HG03354 (cell line): ENCODE results near the gene LDLRAP1.
"Not testable (repeated sequence)": the region's sequence is repeated elsewhere in the genome, so short reads cannot be mapped to it uniquely, and the experiment has no call there.

ENCODE experiments used
- ATAC-seq: cut with Tn5 transposase; IDR thresholded peaks from one replicate; pipeline ENCODE4 v1.9.1; 2021; ENCODE audit warnings: mild to moderate bottlenecking; ENCODE audit not compliant: unreplicated experiment, poor library complexity, severe bottlenecking

The LDLRAP1 gene

GRCh38 chr1:25543425-25544242 is at the start of gene LDLRAP1:
LDLRAP1 (plus strand) TSS chr1:25543606; CDS start chr1:25543699, 93 bp downstream.
- peak; percentile 84 for ATAC-seq

GRCh38 chr1:25494952-25495351 is 48.5 kb upstream of the LDLRAP1 start:
- ATAC-seq, result no peak

GRCh38 chr1:25500694-25501093 is 42.7 kb upstream of the LDLRAP1 start:
- ATAC-seq, result no peak

- ATAC-seq, result no peak
Measured at GRCh38 chr1:25501235-25502058, 42.0 kb upstream of the LDLRAP1 start.

- no peak for ATAC-seq
Measured at GRCh38 chr1:25502957-25503356, 40.4 kb upstream of the LDLRAP1 start.

- no peak for ATAC-seq
Measured at GRCh38 chr1:25503551-25504426, 39.6 kb upstream of the LDLRAP1 start.

- ATAC-seq, result no peak
Measured at GRCh38 chr1:25504706-25505595, 38.5 kb upstream of the LDLRAP1 start.

- ATAC-seq, result no peak
Measured at GRCh38 chr1:25505656-25506385, 37.6 kb upstream of the LDLRAP1 start.

- ATAC-seq, result not testable (repeated sequence)
Measured at GRCh38 chr1:25506566-25507463, 36.6 kb upstream of the LDLRAP1 start.

- no peak for ATAC-seq
Measured at GRCh38 chr1:25513666-25514065, 29.7 kb upstream of the LDLRAP1 start.

GRCh38 chr1:25515033-25515432 is 28.4 kb upstream of the LDLRAP1 start:
- ATAC-seq, result no peak

GRCh38 chr1:25516686-25517085 is 26.7 kb upstream of the LDLRAP1 start:
- no peak for ATAC-seq

GRCh38 chr1:25517476-25518394 is 25.7 kb upstream of the LDLRAP1 start:
- no peak for ATAC-seq

GRCh38 chr1:25519624-25520023 is 23.8 kb upstream of the LDLRAP1 start:
- ATAC-seq, result no peak

- no peak for ATAC-seq
Measured at GRCh38 chr1:25520446-25521061, 22.9 kb upstream of the LDLRAP1 start.
